GM13976 (cell line): Measurements from ENCODE around the gene ITPA.
A peak's percentile ranks its signal among the peaks of the same experiment; 100 is the strongest.

Source experiments
- DNase-seq: peaks from one replicate; pipeline ENCODE4 v3.0.0; 2012; ENCODE audit warnings: low spot score
- in situ Hi-C: fragments of 300-500 bp; cut with MboI; formaldehyde crosslinking; loops from one replicate; pipeline ENCODE4 v1.12.0; 2022; ENCODE audit warnings: low sequenced_read_pairs, mixed read lengths, inconsistent platforms; ENCODE audit not compliant: unreplicated experiment
- TF ChIP-seq, protein P1 (sequence below): IDR thresholded peaks from 2 replicates; pipeline ENCODE4 v1.5.1; 2012; ENCODE audit warnings: borderline replicate concordance, mild to moderate bottlenecking; ENCODE audit not compliant: insufficient read depth; ENCODE audit errors: extremely low read depth, missing control alignments, control extremely low read depth

The ITPA gene

DNA sequence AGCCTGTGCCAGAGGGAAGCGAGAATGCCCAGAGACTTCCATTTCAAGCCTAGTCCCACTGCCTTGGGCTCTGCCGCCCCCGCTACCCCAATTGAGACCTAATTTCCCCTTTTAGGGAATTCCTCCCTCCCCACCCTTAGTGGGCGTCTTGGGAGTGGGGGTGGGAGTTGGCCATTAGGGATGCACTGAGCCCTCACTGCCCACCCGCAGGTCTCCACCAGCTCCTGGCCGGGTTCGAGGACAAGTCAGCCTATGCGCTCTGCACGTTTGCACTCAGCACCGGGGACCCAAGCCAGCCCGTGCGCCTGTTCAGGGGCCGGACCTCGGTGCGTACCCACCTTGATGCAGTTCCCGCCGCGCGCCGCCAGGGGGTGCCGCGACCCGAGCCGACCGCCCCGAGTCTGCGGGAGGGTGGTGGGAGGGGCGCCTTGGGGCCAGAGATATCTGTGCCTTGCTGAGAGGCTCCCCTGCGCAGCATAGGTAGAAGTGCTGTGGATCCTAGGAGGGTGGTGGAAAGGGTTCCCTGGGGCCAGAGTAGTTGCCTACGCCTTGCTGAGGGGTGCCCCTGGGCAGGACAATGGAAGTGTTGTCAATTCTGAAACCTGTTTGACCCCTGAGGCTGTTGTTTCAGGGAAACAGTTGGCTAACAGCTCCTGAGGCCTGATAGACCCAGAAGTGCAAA is 9.2 kb downstream of the ITPA start:
- peak; percentile 90 for DNase-seq
- TF ChIP-seq, protein P1, sequence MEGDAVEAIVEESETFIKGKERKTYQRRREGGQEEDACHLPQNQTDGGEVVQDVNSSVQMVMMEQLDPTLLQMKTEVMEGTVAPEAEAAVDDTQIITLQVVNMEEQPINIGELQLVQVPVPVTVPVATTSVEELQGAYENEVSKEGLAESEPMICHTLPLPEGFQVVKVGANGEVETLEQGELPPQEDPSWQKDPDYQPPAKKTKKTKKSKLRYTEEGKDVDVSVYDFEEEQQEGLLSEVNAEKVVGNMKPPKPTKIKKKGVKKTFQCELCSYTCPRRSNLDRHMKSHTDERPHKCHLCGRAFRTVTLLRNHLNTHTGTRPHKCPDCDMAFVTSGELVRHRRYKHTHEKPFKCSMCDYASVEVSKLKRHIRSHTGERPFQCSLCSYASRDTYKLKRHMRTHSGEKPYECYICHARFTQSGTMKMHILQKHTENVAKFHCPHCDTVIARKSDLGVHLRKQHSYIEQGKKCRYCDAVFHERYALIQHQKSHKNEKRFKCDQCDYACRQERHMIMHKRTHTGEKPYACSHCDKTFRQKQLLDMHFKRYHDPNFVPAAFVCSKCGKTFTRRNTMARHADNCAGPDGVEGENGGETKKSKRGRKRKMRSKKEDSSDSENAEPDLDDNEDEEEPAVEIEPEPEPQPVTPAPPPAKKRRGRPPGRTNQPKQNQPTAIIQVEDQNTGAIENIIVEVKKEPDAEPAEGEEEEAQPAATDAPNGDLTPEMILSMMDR, result peak; percentile 97
- in situ Hi-C loops, result no loop called here

DNA sequence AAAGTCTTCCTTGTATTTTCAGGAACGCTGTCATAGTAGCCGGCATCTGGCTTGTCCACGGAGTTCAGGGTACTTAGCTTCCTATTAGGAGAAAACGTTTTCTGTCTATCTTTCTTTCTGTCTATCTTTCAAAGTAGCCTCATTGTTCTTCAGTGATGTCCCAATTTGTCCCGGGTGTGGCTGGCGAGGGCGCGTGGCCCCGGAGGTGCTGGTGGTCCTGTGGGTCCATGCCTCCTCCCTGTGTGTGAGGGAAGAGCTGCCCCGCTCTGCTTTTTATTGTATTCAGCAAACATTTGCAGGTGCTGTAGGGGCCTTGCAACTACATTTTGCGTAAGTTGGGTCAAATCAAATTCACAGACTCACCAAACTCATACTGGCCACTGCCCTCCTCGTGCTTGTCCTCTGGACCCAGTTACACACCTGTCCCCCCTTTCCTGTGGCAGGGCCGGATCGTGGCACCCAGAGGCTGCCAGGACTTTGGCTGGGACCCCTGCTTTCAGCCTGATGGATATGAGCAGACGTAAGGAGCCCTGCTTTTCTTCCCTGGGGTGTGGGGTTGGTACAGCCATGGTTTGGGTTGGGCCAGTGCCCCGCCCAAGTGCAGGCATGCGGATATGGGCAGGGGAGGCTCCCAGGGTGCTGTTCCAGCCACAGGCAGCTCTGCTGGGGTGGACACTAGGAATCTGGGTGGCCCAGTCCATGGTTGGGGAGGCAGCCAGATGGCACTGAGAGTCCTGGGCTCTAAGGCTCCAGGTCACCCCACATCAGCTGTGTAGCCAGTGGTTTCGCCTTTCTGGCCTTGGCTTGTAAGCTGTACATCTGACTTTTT is 12.3 kb downstream of the ITPA start:
- TF ChIP-seq, protein P1, result no peak
- no peak for DNase-seq
- in situ Hi-C loops, result no loop called here

DNA sequence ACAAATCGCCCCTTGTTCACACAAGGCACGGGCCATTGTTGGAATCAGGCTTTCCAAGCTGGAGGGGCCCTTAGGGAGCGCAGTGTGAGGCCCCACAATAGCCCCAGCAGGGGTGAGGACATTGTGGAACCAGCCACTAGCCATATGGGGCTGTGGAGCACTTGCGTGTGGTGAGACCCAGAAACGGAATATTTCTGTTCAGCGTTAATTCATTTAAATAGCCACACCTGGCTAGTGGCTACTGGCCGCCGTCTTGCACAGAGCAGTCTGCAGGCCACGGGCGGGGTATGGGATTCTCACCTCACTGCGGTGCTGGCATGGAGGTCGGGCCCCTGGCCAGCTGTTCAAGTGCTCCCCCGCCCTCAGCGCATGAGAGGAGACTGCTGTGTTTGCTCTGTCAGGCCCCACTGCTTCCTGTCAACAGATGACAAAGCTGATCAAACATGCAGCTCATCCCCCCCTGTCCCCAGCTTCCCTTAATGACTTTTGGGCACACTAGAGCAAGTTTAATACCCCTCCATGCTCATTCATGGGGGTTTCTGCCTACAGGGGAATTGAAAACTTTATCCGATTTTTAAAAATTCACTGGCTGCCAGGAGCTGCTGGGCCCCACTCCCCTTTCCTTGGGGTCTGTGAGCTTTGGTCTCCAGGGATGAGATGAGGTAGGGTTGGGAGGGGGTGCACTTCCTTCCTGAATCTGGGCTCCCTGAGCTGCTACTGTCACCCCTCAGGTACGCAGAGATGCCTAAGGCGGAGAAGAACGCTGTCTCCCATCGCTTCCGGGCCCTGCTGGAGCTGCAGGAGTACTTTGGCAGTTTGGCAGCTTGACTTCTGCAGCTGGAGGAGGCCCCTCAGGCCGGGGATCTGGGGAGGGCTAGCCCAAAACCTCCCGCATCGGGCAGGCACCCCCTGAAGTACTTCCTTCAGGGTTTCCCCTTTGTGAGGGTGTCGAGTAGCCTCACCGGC is 13.6 kb downstream of the ITPA start:
- TF ChIP-seq, protein P1, result no peak
- in situ Hi-C loops, result no loop called here

DNA sequence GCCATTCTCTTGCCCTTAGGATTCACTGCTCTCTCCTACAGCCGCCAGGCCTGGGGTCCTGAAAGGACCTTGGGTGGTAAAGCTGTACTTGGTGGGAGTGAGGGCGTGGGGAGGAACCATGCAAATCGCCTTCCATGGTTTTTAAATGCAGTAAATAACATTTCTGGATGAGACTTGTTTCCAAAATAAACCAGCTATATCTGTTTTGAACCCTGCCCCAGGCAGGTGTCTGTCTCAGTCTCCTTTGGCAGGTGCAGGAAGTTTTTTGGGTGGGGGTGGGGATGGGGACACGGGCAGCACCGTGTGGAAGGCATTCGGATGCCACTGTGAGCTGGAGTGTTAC is 14.3 kb downstream of the ITPA start:
- in situ Hi-C loops, result no loop called here

More for the DNA sequence above, 13.6 kb downstream of the ITPA start:
- peak; percentile 83 for DNase-seq

DNA sequence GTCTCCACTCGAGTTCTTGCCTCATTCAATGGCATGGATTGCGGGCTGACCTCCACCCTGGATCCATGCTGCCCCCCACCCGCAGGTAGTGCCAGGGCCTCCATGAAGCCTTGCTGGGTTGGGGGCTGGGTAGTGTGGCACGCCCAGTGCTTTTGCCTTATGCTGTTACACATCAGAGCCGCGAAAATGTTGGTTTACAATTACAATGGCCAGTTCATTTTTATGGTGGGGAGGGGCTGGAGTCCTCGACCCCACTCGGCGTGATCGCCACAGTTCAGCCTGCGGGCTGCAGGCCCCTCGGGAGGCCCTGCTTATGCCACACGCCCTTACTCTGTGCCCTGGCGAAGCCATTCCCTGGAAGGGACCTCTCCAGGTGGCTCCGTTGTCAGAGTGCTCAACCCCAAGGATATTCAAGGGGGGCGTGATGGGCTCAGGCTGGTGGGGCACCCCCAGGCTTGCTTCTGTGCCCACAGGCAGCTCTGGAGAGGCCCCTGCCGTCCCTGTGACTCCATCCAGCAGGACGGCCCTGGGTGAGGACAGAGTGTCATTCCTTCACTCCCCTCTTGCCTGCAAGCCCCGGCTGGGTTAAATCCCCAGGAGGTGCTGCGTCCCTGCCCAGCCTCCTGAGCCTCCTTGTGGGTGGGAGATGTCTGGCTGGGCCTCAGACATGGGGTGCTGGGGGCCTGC is 14.8 kb downstream of the ITPA start:
- in situ Hi-C loops, result no loop called here
- DNase-seq, result no peak
- TF ChIP-seq, protein P1, result no peak

More for the DNA sequence above, 14.3 kb downstream of the ITPA start:
- DNase-seq, result no peak
- TF ChIP-seq, protein P1, result no peak
